Measurements from ENCODE around the gene ADCY7.

- no peak for TF ChIP-seq CTCF (IDR thresholded peaks at IDR 0.05)
- no peak for TF ChIP-seq POLR2A (IDR thresholded peaks at IDR 0.05)
Measured at GRCh38 chr16:50294955-50295354, 28.6 kb downstream of the ADCY7 start.
